PC-3 (cell line): ENCODE results near the gene CACNA1C. TPM values are rescaled to one million over a fixed set of nuclear protein-coding genes. Genes with fewer than 3 reads are reported as not detected.

Experiments
- ATAC-seq: fragments of 200-7000 bp; cut with Tn5 transposase; 2 replicates; pipeline ENCODE4 v1.9.1; 2020; ENCODE audit warnings: mild to moderate bottlenecking, moderate library complexity
- BruUV-seq: library from RNA; stranded (reverse); fragments of 400-500 nt; replicated peaks from 2 replicates; lab custom pipeline; 2021; lab: Mats Ljungman, UMichigan
- CTCF ChIA-PET: fragments of 300-600 bp; sonication (Branson Sonifier 250); formaldehyde crosslinking; loops from one replicate; lab custom pipeline; 2022; ENCODE audit warnings: antibody characterized with exemption; lab: Charles Lee
- POLR2A ChIA-PET: fragments of 300-600 bp; sonication (Branson Sonifier 250); formaldehyde crosslinking; loops from one replicate; lab custom pipeline; 2022; ENCODE audit warnings: antibody characterized with exemption; ENCODE audit not compliant: unreplicated experiment; lab: Charles Lee
- DNase-seq: peaks from one replicate; pipeline ENCODE4 v3.0.0-alpha.2; 2015
- H2AFZ ChIP-seq: fragments of 300-600 bp; sonication (generic); 2 replicates; pipeline ENCODE4 v1.6.0; 2016; ENCODE audit warnings: antibody characterized with exemption, low read length
- H3F3A ChIP-seq: fragments of 300-600 bp; sonication (generic); one replicate; pipeline ENCODE4 v1.6.0; 2017; ENCODE audit warnings: antibody characterized with exemption, low read length, control low read depth, mild to moderate bottlenecking; ENCODE audit not compliant: unreplicated experiment
- H3K27ac ChIP-seq: fragments of 300-600 bp; sonication (generic); 2 replicates; pipeline ENCODE4 v1.5.1; 2016; ENCODE audit warnings: mild to moderate bottlenecking, low read length
- H3K27me3 ChIP-seq: fragments of 300-600 bp; sonication (generic); 2 replicates; pipeline ENCODE4 v1.6.1; 2016; ENCODE audit warnings: low read length, mixed read lengths
- H3K36me3 ChIP-seq: fragments of 300-600 bp; sonication (generic); 2 replicates; pipeline ENCODE4 v1.6.1; 2016; ENCODE audit warnings: low read depth, mixed run types, low read length, mixed read lengths
- H3K4me1 ChIP-seq: fragments of 300-600 bp; sonication (generic); 2 replicates; pipeline ENCODE4 v1.5.1; 2016; ENCODE audit warnings: low read length; ENCODE audit not compliant: insufficient read depth
- H3K4me2 ChIP-seq: fragments of 300-600 bp; sonication (generic); 2 replicates; pipeline ENCODE4 v1.6.0; 2016; ENCODE audit warnings: low read length
- H3K4me3 ChIP-seq: fragments of 300-600 bp; sonication (generic); 2 replicates; pipeline ENCODE4 v1.5.1; 2016; ENCODE audit warnings: mild to moderate bottlenecking, low read length, mixed read lengths
- H3K79me2 ChIP-seq: fragments of 300-600 bp; sonication (generic); 2 replicates; pipeline ENCODE4 v1.6.1; 2017; ENCODE audit warnings: low read length, mixed read lengths
- H3K9ac ChIP-seq: fragments of 300-600 bp; sonication (generic); 2 replicates; pipeline ENCODE4 v1.6.0; 2016; ENCODE audit warnings: mild to moderate bottlenecking, low read length
- H3K9me2 ChIP-seq: fragments of 300-600 bp; sonication (generic); replicated peaks from 2 replicates; pipeline ENCODE4 v1.6.1; 2016; ENCODE audit warnings: mixed run types, low read length, mixed read lengths
- H3K9me3 ChIP-seq: fragments of 300-600 bp; sonication (generic); 2 replicates; pipeline ENCODE4 v1.6.1; 2016; ENCODE audit warnings: low read length, mixed read lengths
- H4K20me1 ChIP-seq: fragments of 300-600 bp; sonication (generic); 2 replicates; pipeline ENCODE4 v1.6.1; 2016; ENCODE audit warnings: low read length, mixed read lengths
- EZH2 ChIP-seq: fragments of 300-600 bp; sonication (generic); IDR thresholded peaks from one replicate; pipeline ENCODE4 v1.6.1; 2017; ENCODE audit warnings: antibody characterized with exemption, mild to moderate bottlenecking, low read length; ENCODE audit not compliant: unreplicated experiment
- EZH2phosphoT487 ChIP-seq: fragments of 300-600 bp; sonication (generic); IDR thresholded peaks from 2 replicates; pipeline ENCODE4 v1.6.1; 2018; ENCODE audit warnings: mild to moderate bottlenecking, antibody characterized with exemption, low read length, borderline replicate concordance
- intact Hi-C: fragments of 100-400 bp; cut with micrococcal nuclease; formaldehyde crosslinking; loops from 2 replicates; pipeline ENCODE4 v1.9.0; 2023
- total RNA-seq: library from RNA; depleted of rRNA; stranded (reverse); fragments of >200 nt; gene quantifications from 2 replicates; pipeline ENCODE4 v1.2.3, GENCODE V29; 2014
- TF ChIP-seq, protein P1 (sequence below): fragments of 300-600 bp; sonication (generic); conservative IDR thresholded peaks from 2 replicates; pipeline ENCODE4 v1.5.1; 2017; ENCODE audit warnings: antibody characterized with exemption, low read depth, mild to moderate bottlenecking, low read length

Gene CACNA1C
- total RNA-seq, 1 experiment from 2014 or later = not detected

DNA sequence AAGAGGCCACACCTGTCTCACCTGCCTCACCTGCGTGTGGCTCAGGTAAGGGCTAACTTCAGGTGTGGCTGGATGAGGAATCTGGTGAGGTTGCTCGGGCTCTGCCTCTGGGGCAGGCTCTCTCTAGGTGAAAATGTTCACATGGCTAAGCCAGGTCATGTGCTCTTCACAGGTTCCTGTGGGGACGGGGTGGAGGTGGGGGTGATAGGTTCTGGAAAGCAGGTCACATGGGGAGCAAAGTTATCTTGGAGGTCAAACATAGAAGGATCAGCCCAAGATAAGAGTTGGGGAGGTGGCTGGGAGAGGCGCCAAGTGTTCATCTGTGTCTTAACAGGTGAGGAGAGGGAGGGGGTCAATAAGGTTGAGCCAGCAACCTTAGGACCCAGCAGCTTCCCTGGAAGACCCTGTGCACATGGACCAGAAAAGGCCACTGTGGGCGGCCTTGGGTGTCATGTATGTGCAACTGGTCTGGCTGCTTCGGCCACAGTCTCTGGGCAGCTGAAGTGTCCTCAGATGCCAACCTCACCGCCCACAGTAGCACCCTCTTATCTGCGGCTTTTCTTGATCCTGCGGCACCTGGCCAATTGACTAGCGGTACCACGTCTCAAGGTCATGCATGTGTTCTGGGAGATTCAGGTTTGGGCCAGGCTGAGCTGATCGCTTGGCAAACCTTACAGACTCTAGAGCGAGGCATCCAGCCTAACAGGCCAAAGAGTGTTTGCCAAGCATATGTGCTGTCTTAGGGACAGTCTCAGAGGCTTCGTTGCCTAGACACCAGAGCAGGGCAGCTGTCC is 60.5 kb downstream of the CACNA1C start:
- intact Hi-C loops = no loop called here
- Histone ChIP-seq H3K4me1 (no peaks in the 10 kb centered on the region), H3K4me3 (no peak overlapping the region), H3K36me3 (no peaks in the 10 kb centered on the region), H2AFZ (no peak overlapping the region), H3K4me2 (no peak overlapping the region), H3K27me3 (peaks cover 23% of the 10 kb centered on the region; the same call in 1 of the 2 replicates), H3K9ac (no peak overlapping the region), H3K9me2 (no peaks in the 10 kb centered on the region), H3K27ac (no peak overlapping the region), H4K20me1 (no peaks in the 10 kb centered on the region), H3K79me2 (no peaks in the 10 kb centered on the region), H3F3A (no peaks in the 10 kb centered on the region), H3K9me3 (no peaks in the 10 kb centered on the region)
- TF ChIP-seq, protein P1, sequence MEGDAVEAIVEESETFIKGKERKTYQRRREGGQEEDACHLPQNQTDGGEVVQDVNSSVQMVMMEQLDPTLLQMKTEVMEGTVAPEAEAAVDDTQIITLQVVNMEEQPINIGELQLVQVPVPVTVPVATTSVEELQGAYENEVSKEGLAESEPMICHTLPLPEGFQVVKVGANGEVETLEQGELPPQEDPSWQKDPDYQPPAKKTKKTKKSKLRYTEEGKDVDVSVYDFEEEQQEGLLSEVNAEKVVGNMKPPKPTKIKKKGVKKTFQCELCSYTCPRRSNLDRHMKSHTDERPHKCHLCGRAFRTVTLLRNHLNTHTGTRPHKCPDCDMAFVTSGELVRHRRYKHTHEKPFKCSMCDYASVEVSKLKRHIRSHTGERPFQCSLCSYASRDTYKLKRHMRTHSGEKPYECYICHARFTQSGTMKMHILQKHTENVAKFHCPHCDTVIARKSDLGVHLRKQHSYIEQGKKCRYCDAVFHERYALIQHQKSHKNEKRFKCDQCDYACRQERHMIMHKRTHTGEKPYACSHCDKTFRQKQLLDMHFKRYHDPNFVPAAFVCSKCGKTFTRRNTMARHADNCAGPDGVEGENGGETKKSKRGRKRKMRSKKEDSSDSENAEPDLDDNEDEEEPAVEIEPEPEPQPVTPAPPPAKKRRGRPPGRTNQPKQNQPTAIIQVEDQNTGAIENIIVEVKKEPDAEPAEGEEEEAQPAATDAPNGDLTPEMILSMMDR = no peak
- no peak for TF ChIP-seq EZH2phosphoT487
- TF ChIP-seq EZH2 = no peak
- ATAC-seq = no peak
- CTCF ChIA-PET = no interaction called here
- DNase-seq = no peak
- no TSS peak for BruUV-seq
- POLR2A ChIA-PET = no interaction called here

DNA sequence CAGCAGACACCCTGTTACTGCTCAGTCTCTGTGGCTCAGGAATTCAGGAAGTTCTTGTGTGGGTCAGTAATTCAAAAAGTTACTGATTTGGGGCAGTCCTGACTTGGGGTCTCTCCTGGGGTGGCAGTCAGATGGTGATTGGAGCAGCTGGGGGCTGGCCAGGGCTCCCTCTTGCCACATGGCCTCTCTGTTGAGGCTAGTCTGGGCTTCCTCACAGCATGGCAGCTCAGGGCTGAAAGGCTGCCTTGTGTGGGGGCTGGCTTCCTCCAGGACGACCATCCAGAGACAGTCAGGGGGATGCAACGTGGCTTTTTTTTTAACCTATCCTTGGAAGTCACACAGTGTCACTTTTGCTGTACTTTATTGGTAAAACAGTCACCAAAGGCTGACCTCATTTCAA is 61.3 kb downstream of the CACNA1C start:
- no peak overlapping the region for H3K4me3 ChIP-seq
- H3K79me2 ChIP-seq = no peaks in the 10 kb centered on the region
- ATAC-seq = no peak
- intact Hi-C loops = no loop called here
- CTCF ChIA-PET = no interaction called here
- peaks cover 25% of the 10 kb centered on the region; the same call in 1 of the 2 replicates for H3K27me3 ChIP-seq
- H3K27ac ChIP-seq = no peak overlapping the region
- no peaks in the 10 kb centered on the region for H3K36me3 ChIP-seq
- no peaks in the 10 kb centered on the region for H3K9me3 ChIP-seq
- H3K9ac ChIP-seq = no peak overlapping the region
- no peaks in the 10 kb centered on the region for H4K20me1 ChIP-seq
- DNase-seq = no peak
- no peak for TF ChIP-seq EZH2
- TF ChIP-seq EZH2phosphoT487 = no peak
- TF ChIP-seq, protein P1 = no peak
- H2AFZ ChIP-seq = no peak overlapping the region
- no peaks in the 10 kb centered on the region for H3F3A ChIP-seq
- no TSS peak for BruUV-seq
- POLR2A ChIA-PET = no interaction called here
- no peak overlapping the region for H3K4me2 ChIP-seq
- no peaks in the 10 kb centered on the region for H3K9me2 ChIP-seq
- H3K4me1 ChIP-seq = no peaks in the 10 kb centered on the region

DNA sequence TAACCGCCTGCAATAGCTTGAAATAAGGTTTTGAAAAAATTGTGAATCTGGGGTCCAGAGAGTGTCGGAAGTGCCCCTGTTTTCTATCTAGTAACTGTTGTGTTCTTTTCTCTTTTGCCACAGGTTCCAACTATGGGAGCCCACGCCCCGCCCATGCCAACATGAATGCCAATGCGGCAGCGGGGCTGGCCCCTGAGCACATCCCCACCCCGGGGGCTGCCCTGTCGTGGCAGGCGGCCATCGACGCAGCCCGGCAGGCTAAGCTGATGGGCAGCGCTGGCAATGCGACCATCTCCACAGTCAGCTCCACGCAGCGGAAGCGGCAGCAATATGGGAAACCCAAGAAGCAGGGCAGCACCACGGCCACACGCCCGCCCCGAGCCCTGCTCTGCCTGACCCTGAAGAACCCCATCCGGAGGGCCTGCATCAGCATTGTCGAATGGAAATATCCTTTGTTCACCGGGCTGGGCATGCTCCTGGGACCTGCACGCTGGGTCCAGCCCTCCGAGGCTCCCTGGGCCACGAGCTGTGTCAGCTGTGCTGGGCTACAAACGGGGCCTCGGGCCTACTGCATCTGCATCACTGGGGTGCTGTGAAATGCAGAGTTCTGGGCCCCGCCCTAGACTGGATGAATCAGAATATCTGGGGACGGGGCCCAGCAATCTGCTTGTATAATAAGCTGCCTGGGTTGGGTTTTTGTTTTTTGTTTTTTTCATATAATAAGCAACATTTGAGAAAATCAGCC is 62.5 kb downstream of the CACNA1C start:
- no peak overlapping the region for H3K4me2 ChIP-seq
- no peaks in the 10 kb centered on the region for H3K79me2 ChIP-seq
- H3K9ac ChIP-seq = no peak overlapping the region
- no peak overlapping the region for H2AFZ ChIP-seq
- ATAC-seq (no peak), DNase-seq (no peak)
- no peaks in the 10 kb centered on the region for H3K9me2 ChIP-seq
- no TSS peak for BruUV-seq
- peaks cover 34% of the 10 kb centered on the region for H3K27me3 ChIP-seq
- intact Hi-C loops = no loop called here
- H4K20me1 ChIP-seq = no peaks in the 10 kb centered on the region
- H3K9me3 ChIP-seq = no peaks in the 10 kb centered on the region
- H3K4me3 ChIP-seq = no peak overlapping the region
- TF ChIP-seq EZH2phosphoT487 = no peak
- no peak for TF ChIP-seq EZH2
- TF ChIP-seq, protein P1 = no peak
- H3K4me1 ChIP-seq = no peaks in the 10 kb centered on the region
- CTCF ChIA-PET = no interaction called here
- POLR2A ChIA-PET = no interaction called here
- H3F3A ChIP-seq = no peaks in the 10 kb centered on the region
- H3K27ac ChIP-seq = no peak overlapping the region
- H3K36me3 ChIP-seq = no peaks in the 10 kb centered on the region
